Panc1 (cell line): ENCODE results near the gene NEK6. TPM values are rescaled to one million over a fixed set of nuclear protein-coding genes. Genes with fewer than 3 reads are reported as not detected.

ENCODE experiments used
- ATAC-seq: fragments of 200-7000 bp; cut with Tn5 transposase; 2 replicates; pipeline ENCODE4 v1.9.1; 2020; ENCODE audit warnings: mild to moderate bottlenecking, moderate library complexity
- BruUV-seq: library from RNA; stranded (reverse); fragments of 400-500 nt; replicated peaks from 2 replicates; lab custom pipeline; 2021; lab: Mats Ljungman, UMichigan
- CTCF ChIA-PET: fragments of 300-600 bp; sonication (Branson Sonifier 250); formaldehyde crosslinking; loops from one replicate; lab custom pipeline; 2022; ENCODE audit warnings: antibody characterized with exemption; lab: Charles Lee
- POLR2A ChIA-PET: fragments of 300-600 bp; sonication (Branson Sonifier 250); formaldehyde crosslinking; loops from one replicate; lab custom pipeline; 2022; ENCODE audit warnings: antibody characterized with exemption; lab: Charles Lee
- DNase-seq: peaks from one replicate; pipeline ENCODE4 v3.0.0-alpha.2; 2010; ENCODE audit warnings: low read depth, low spot score
- H3K27ac ChIP-seq: 2 replicates; pipeline ENCODE4 v1.5.1; 2011; ENCODE audit warnings: mild to moderate bottlenecking, low read length, inconsistent platforms
- H3K27me3 ChIP-seq: fragments of 200-500 bp; sonication (Bioruptor generic); 2 replicates; pipeline ENCODE4 v1.6.0; 2014; ENCODE audit warnings: low read length, inconsistent platforms; ENCODE audit not compliant: control insufficient read depth, insufficient read depth
- H3K36me3 ChIP-seq: fragments of 200-500 bp; sonication (Bioruptor generic); 2 replicates; pipeline ENCODE4 v1.5.1; 2014; ENCODE audit warnings: inconsistent platforms, mild to moderate bottlenecking, low read length, moderate library complexity; ENCODE audit not compliant: control insufficient read depth, insufficient read depth
- H3K4me1 ChIP-seq: 2 replicates; pipeline ENCODE4 v1.5.1; 2011; ENCODE audit warnings: inconsistent platforms, mild to moderate bottlenecking, low read length, moderate library complexity; ENCODE audit not compliant: control insufficient read depth, insufficient read depth
- H3K4me3 ChIP-seq, 2 experiments: 2 replicates each; pipeline ENCODE4 v1.5.1; 2011 to 2012; ENCODE audit warnings: low read depth in 2 of 2, low read length in 2 of 2, mild to moderate bottlenecking in 2 of 2, inconsistent platforms in 1 of 2, moderate library complexity in 1 of 2
- H3K9me3 ChIP-seq: fragments of 200-500 bp; sonication (Bioruptor generic); 2 replicates; pipeline ENCODE4 v1.5.1; 2014; ENCODE audit warnings: low read depth, mild to moderate bottlenecking, inconsistent platforms, low read length, moderate library complexity; ENCODE audit not compliant: control insufficient read depth, insufficient read depth
- CTCF ChIP-seq: fragments of 450-650 bp; IDR thresholded peaks from 2 replicates; pipeline ENCODE4 v1.5.1; 2017; ENCODE audit warnings: mild to moderate bottlenecking
- POLR2AphosphoS5 ChIP-seq: IDR thresholded peaks from 2 replicates; pipeline ENCODE4 v1.6.1; 2012; ENCODE audit warnings: mild to moderate bottlenecking, low read depth, low read length, moderate library complexity
- REST ChIP-seq, 2 experiments: IDR thresholded peaks; 2 replicates each; pipeline ENCODE4 v1.6.1; 2011 to 2012; ENCODE audit warnings: low read depth in 2 of 2, control low read depth in 1 of 2, low read length in 1 of 2, mild to moderate bottlenecking in 1 of 2, moderate library complexity in 1 of 2; ENCODE audit not compliant: insufficient read depth in 1 of 2
- SIN3A ChIP-seq: IDR thresholded peaks from 2 replicates; pipeline ENCODE4 v1.6.1; 2012; ENCODE audit warnings: low read depth, mild to moderate bottlenecking, low read length, moderate library complexity, borderline replicate concordance; ENCODE audit not compliant: insufficient read depth
- TCF7L2 ChIP-seq: IDR thresholded peaks from 2 replicates; pipeline ENCODE4 v1.6.1; 2011; ENCODE audit warnings: mild to moderate bottlenecking, low read depth, low read length, inconsistent platforms
- in situ Hi-C: cut with HindIII; loops from 2 replicates; pipeline ENCODE4 v1.10.0; 2016; ENCODE audit warnings: low sequenced_read_pairs, low pct_unique_long_range_greater_than_20kb
- intact Hi-C: fragments of 100-400 bp; cut with micrococcal nuclease; formaldehyde crosslinking; loops from one replicate; pipeline ENCODE4 v1.10.0; 2022; ENCODE audit not compliant: unreplicated experiment
- total RNA-seq: library from RNA; stranded (reverse); gene quantifications from one replicate; pipeline ENCODE4 v1.2.1, GENCODE V29; 2021; ENCODE audit not compliant: unreplicated experiment

NEK6 gene
- total RNA-seq, 1 experiment from 2014 or later = 56.3 TPM

GRCh38 chr9:124365036-124365435, 107.3 kb downstream of the NEK6 start:
- Histone ChIP-seq H3K36me3 (no peaks in the 10 kb centered on the region; the same call in 1 of the 2 replicates), H3K4me3 (no peak overlapping the region), H3K9me3 (no peaks in the 10 kb centered on the region), H3K4me1 (peaks cover 7% of the 10 kb centered on the region), H3K27ac (no peak overlapping the region), H3K27me3 (no peaks in the 10 kb centered on the region)
- intact Hi-C loops = no loop called here
- TF ChIP-seq TCF7L2 (no peak), POLR2AphosphoS5 (no peak), CTCF (no peak), REST (IDR thresholded peaks at IDR 0.05; ENCODE audit: insufficient read depth in 1 of 2, low read depth in 2 of 2, low read length in 1 of 2) (no peak), SIN3A (no peak)
- ATAC-seq (no peak), DNase-seq (no peak)
- POLR2A ChIA-PET = no interaction called here
- in situ Hi-C loops = no loop called here
- CTCF ChIA-PET = no interaction called here
- BruUV-seq = no TSS peak

- H3K27ac ChIP-seq = no peak overlapping the region
- BruUV-seq = no TSS peak
- in situ Hi-C loops = no loop called here
Measured at GRCh38 chr9:124366476-124367220, 108.9 kb downstream of the NEK6 start.

More at GRCh38 chr9:124366476-124367220, 108.9 kb downstream of the NEK6 start:
- no peak overlapping the region for H3K4me3 ChIP-seq
- ATAC-seq = no peak
- H3K9me3 ChIP-seq = no peaks in the 10 kb centered on the region
- H3K4me1 ChIP-seq = peaks cover 7% of the 10 kb centered on the region
- no peaks in the 10 kb centered on the region for H3K27me3 ChIP-seq
- POLR2A ChIA-PET = no interaction called here
- no peaks in the 10 kb centered on the region; the same call in 1 of the 2 replicates for H3K36me3 ChIP-seq
- DNase-seq = no peak
- CTCF ChIA-PET = no interaction called here
- TF ChIP-seq POLR2AphosphoS5 (no peak), CTCF (no peak), TCF7L2 (no peak), SIN3A (no peak), REST (IDR thresholded peaks at IDR 0.05; ENCODE audit: insufficient read depth in 1 of 2, low read depth in 2 of 2, low read length in 1 of 2) (no peak)
- intact Hi-C loops = no loop called here
